ENCODE measurements around the gene KIAA1217. TPM values are rescaled to one million over a fixed set of nuclear protein-coding genes. Genes with fewer than 3 reads are reported as not detected.

The KIAA1217 gene
- total RNA-seq, 4 donors from 2014 or later: 46.9 to 108 (median 61.5) TPM

- DNase-seq: no peak
These were observed 239.5 kb downstream of the KIAA1217 start for GRCh38 chr10:24448351-24448999.

GRCh38 chr10:24449321-24449740 lies 240.4 kb downstream of the KIAA1217 start:
- TF ChIP-seq POLR2A (IDR thresholded peaks at IDR 0.05) (no peak), CTCF (IDR thresholded peaks at IDR 0.05) (no peak)
- Histone ChIP-seq H3K36me3 (no peaks in the 10 kb centered on the region), H3K9me3 (no peaks in the 10 kb centered on the region), H3K27me3 (no peaks in the 10 kb centered on the region), H3K27ac (peak overlapping the region in 1 of 4 donors; percentile 54), H3K4me1 (no peaks in the 10 kb centered on the region), H3K4me3 (peak overlapping the region in 2 of 4 donors; percentile 22 to 29)
- DNase-seq: no peak

More at GRCh38 chr10:24448351-24448999, 239.5 kb downstream of the KIAA1217 start:
- Histone ChIP-seq H3K9me3 (no peaks in the 10 kb centered on the region), H3K27me3 (no peaks in the 10 kb centered on the region), H3K27ac (no peak overlapping the region), H3K4me3 (no peak overlapping the region), H3K4me1 (no peaks in the 10 kb centered on the region), H3K36me3 (no peaks in the 10 kb centered on the region)
- TF ChIP-seq CTCF (IDR thresholded peaks at IDR 0.05): no peak
- TF ChIP-seq POLR2A (IDR thresholded peaks at IDR 0.05): no peak

GRCh38 chr10:24449769-24450310 lies 240.9 kb downstream of the KIAA1217 start:
- no peak for DNase-seq
- Histone ChIP-seq H3K4me3 (peak overlapping the region in 2 of 4 donors; percentile 22 to 29), H3K27me3 (no peaks in the 10 kb centered on the region)

GRCh38 chr10:24451325-24451820 lies 242.4 kb downstream of the KIAA1217 start:
- Histone ChIP-seq H3K27me3 (no peaks in the 10 kb centered on the region), H3K9me3 (no peaks in the 10 kb centered on the region), H3K27ac (peak overlapping the region in 1 of 4 donors; percentile 27), H3K36me3 (no peaks in the 10 kb centered on the region), H3K4me3 (no peak overlapping the region), H3K4me1 (no peaks in the 10 kb centered on the region)
- TF ChIP-seq POLR2A (IDR thresholded peaks at IDR 0.05) (no peak), CTCF (IDR thresholded peaks at IDR 0.05) (no peak)
- no peak for DNase-seq

More at GRCh38 chr10:24449769-24450310, 240.9 kb downstream of the KIAA1217 start:
- no peaks in the 10 kb centered on the region for H3K36me3 ChIP-seq
- TF ChIP-seq CTCF (IDR thresholded peaks at IDR 0.05): no peak
- TF ChIP-seq POLR2A (IDR thresholded peaks at IDR 0.05): no peak
- peak overlapping the region in 1 of 4 donors; percentile 54 for H3K27ac ChIP-seq
- no peaks in the 10 kb centered on the region for H3K4me1 ChIP-seq
- no peaks in the 10 kb centered on the region for H3K9me3 ChIP-seq

- no peaks in the 10 kb centered on the region for H3K9me3 ChIP-seq
- no peaks in the 10 kb centered on the region for H3K27me3 ChIP-seq
- H3K36me3 ChIP-seq: no peaks in the 10 kb centered on the region
- H3K27ac ChIP-seq: no peak overlapping the region
- H3K4me3 ChIP-seq: no peak overlapping the region
- DNase-seq: no peak
- no peaks in the 10 kb centered on the region for H3K4me1 ChIP-seq
- no peak for TF ChIP-seq POLR2A (IDR thresholded peaks at IDR 0.05)
- TF ChIP-seq CTCF (IDR thresholded peaks at IDR 0.05): no peak
These were observed 243.1 kb downstream of the KIAA1217 start for GRCh38 chr10:24452030-24452429.
